ENCODE results near the gene PTH1R.

Gene PTH1R

DNA sequence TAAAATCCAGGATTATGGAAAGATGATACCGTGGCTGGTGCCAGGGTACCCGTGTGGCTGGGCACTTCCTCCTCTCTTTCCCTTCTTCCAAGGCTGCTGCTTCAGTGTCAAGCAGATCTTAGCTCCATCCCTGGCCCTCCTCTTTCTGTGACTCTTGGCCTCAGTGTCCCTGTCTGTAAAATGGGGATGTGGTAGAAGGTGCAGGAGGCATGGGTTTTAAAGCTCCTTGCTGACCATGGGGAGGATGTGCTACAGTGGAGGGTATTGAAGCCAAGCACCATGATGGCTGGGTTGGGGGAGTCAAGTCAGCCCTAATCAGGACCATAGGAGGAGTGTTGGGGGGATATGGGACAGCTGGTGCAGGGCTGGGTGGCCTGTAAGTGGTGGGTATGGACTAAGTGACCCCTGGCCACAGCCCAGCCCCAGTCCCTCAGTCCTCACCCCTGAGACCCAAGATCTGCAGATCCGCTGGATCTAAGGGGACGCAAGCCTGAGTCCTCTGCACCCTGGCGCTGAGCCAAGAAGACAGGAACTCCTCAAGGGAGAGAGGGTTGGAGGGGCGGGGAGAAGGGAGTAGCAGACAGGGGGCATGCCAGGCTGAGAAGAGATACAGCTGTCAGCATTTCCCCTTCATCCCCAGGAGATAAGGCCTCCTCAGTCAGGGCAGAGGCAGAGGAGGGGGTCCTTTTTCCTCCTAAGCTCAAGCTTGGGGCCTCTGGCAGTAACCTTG, 12.0 kb downstream of the PTH1R start:
- H3K4me1 ChIP-seq (ENCODE audit: control insufficient read depth, low read length): peaks cover 7% of the 10 kb centered on the region; the same call in 1 of the 2 replicates
- no peak overlapping the region for H3K4me3 ChIP-seq (ENCODE audit: low read length)
- H3K9me3 ChIP-seq (ENCODE audit: control insufficient read depth, insufficient read depth, low read length): no peaks in the 10 kb centered on the region
- H3K9me2 ChIP-seq (replicated peaks; ENCODE audit: control insufficient read depth, low read length): no peaks in the 10 kb centered on the region
- H3F3A ChIP-seq (ENCODE audit: control insufficient read depth, insufficient read depth): no peaks in the 10 kb centered on the region
- H3K79me2 ChIP-seq (ENCODE audit: control insufficient read depth, low read length): no peaks in the 10 kb centered on the region
- no peak for TF ChIP-seq EZH2phosphoT487 (IDR thresholded peaks at IDR 0.05; ENCODE audit: borderline replicate concordance, low read length)
- TF ChIP-seq, protein P1, sequence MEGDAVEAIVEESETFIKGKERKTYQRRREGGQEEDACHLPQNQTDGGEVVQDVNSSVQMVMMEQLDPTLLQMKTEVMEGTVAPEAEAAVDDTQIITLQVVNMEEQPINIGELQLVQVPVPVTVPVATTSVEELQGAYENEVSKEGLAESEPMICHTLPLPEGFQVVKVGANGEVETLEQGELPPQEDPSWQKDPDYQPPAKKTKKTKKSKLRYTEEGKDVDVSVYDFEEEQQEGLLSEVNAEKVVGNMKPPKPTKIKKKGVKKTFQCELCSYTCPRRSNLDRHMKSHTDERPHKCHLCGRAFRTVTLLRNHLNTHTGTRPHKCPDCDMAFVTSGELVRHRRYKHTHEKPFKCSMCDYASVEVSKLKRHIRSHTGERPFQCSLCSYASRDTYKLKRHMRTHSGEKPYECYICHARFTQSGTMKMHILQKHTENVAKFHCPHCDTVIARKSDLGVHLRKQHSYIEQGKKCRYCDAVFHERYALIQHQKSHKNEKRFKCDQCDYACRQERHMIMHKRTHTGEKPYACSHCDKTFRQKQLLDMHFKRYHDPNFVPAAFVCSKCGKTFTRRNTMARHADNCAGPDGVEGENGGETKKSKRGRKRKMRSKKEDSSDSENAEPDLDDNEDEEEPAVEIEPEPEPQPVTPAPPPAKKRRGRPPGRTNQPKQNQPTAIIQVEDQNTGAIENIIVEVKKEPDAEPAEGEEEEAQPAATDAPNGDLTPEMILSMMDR (IDR thresholded peaks at IDR 0.05; ENCODE audit: low read depth, low read length, poor library complexity, severe bottlenecking): no peak
- H3K36me3 ChIP-seq (ENCODE audit: control insufficient read depth, low read length): no peaks in the 10 kb centered on the region
- no peak overlapping the region for H3K4me2 ChIP-seq (ENCODE audit: low read length)
- no peaks in the 10 kb centered on the region for H4K20me1 ChIP-seq (ENCODE audit: control insufficient read depth, insufficient read depth, low read depth, low read length)
- H3K27ac ChIP-seq (ENCODE audit: low read depth, low read length): no peak overlapping the region
- peaks cover 44% of the 10 kb centered on the region for H3K27me3 ChIP-seq (ENCODE audit: control insufficient read depth, low read length)

DNA sequence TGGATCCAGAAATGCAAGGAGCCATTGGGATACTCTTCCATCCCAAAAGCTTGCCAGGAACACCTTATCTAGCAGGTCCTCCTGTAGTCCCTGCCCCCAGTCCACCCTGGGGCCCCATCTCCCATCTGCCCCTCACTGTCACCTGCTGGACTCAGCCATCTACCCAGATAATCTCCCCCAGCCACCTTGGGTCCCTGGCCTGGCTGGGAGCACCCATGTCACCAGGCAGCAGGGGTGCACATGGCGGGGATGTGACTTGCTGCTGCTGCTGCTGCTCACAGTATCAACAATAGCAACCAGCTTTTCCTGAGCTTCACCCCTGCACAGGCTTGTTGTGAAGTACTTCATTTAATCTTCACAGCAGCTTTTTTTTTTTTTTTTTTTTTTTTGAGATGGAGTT, 12.6 kb downstream of the PTH1R start:
- Histone ChIP-seq H3K27ac (ENCODE audit: low read depth, low read length) (no peak overlapping the region), H3K36me3 (ENCODE audit: control insufficient read depth, low read length) (no peaks in the 10 kb centered on the region), H3K27me3 (ENCODE audit: control insufficient read depth, low read length) (peaks cover 39% of the 10 kb centered on the region), H3K9me3 (ENCODE audit: control insufficient read depth, insufficient read depth, low read length) (no peaks in the 10 kb centered on the region), H3K4me2 (ENCODE audit: low read length) (no peak overlapping the region), H3K9me2 (replicated peaks; ENCODE audit: control insufficient read depth, low read length) (no peaks in the 10 kb centered on the region), H3K4me1 (ENCODE audit: control insufficient read depth, low read length) (peaks cover 7% of the 10 kb centered on the region; the same call in 1 of the 2 replicates), H3K79me2 (ENCODE audit: control insufficient read depth, low read length) (no peaks in the 10 kb centered on the region), H4K20me1 (ENCODE audit: control insufficient read depth, insufficient read depth, low read depth, low read length) (no peaks in the 10 kb centered on the region), H3K4me3 (ENCODE audit: low read length) (no peak overlapping the region), H3F3A (ENCODE audit: control insufficient read depth, insufficient read depth) (no peaks in the 10 kb centered on the region)
- TF ChIP-seq, protein P1 (IDR thresholded peaks at IDR 0.05; ENCODE audit: low read depth, low read length, poor library complexity, severe bottlenecking): no peak
- no peak for TF ChIP-seq EZH2phosphoT487 (IDR thresholded peaks at IDR 0.05; ENCODE audit: borderline replicate concordance, low read length)

DNA sequence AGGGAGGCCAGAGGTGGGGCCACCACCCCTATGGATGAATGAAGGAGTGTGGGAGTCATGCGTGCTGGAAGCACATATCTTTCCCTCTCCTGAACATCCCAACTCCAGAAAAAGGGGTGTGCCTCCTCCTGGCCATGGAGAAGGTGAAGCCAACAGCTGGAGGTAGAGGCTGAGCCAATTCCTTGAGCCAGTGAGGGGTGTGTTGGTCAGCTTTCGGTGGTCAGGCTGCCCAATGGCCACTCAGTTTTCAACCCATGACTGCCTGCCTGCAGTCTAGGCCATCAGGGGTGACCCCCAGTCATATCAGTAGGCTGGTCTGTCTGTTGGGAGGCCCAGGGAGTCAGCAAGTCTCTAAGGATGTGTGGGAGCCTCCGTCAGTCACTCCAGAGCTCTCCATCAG, 13.6 kb downstream of the PTH1R start:
- Histone ChIP-seq H3K27ac (ENCODE audit: low read depth, low read length) (no peak overlapping the region), H3K9me3 (ENCODE audit: control insufficient read depth, insufficient read depth, low read length) (no peaks in the 10 kb centered on the region), H3K4me3 (ENCODE audit: low read length) (no peak overlapping the region), H3K79me2 (ENCODE audit: control insufficient read depth, low read length) (no peaks in the 10 kb centered on the region), H3F3A (ENCODE audit: control insufficient read depth, insufficient read depth) (no peaks in the 10 kb centered on the region), H3K4me1 (ENCODE audit: control insufficient read depth, low read length) (peaks cover 7% of the 10 kb centered on the region; the same call in 1 of the 2 replicates), H3K27me3 (ENCODE audit: control insufficient read depth, low read length) (peaks cover 35% of the 10 kb centered on the region), H3K9me2 (replicated peaks; ENCODE audit: control insufficient read depth, low read length) (no peaks in the 10 kb centered on the region), H4K20me1 (ENCODE audit: control insufficient read depth, insufficient read depth, low read depth, low read length) (no peaks in the 10 kb centered on the region), H3K4me2 (ENCODE audit: low read length) (no peak overlapping the region), H3K36me3 (ENCODE audit: control insufficient read depth, low read length) (no peaks in the 10 kb centered on the region)
- TF ChIP-seq EZH2phosphoT487 (IDR thresholded peaks at IDR 0.05; ENCODE audit: borderline replicate concordance, low read length): no peak
- TF ChIP-seq, protein P1 (IDR thresholded peaks at IDR 0.05; ENCODE audit: low read depth, low read length, poor library complexity, severe bottlenecking): no peak
